ENCODE measurements around the gene SCGB1C2.

DNA sequence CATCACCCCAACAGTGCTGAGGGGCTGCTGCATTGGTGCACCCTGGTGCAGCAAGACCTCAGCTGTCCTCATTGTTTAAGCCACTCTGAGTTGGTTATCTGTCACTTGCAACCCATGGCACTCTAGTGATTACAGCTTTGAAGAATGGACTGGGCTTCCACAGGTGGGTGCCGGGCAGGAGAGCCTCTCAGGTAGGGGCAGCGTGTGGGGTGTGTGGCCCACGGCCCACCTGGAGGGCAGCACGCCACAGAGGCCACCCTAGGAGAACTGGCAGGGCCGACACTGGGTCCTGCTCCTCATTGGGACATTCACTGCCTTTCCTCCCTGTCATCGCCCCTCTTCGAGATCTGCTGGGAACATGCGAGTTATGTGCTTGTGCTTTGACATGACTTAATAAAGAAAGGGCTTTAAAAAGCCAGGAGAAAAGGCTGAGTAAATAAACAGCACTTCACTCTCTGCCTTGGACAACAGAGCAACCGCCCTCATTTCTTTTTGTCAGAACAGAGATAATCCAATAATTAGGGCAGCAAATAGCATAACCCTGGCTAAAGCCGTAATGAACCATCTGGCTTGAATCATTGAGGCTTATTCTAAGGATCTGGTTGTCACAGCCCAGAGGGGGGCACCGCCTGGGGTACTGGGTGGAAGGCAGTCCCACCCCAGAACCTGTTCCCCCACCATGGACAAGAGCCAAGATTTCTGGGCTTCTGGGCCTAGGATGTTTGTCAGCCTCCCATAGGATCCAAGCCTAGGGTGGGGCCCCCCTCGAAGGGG is 41.1 kb downstream of the SCGB1C2 start:
- no peak for TF ChIP-seq CTCF (IDR thresholded peaks at IDR 0.05)
- TF ChIP-seq POLR2A (IDR thresholded peaks at IDR 0.05), result no peak
